SK-N-SH (cell line): ENCODE measurements around the gene PYGO2. TPM values are rescaled to one million over a fixed set of nuclear protein-coding genes. Genes with fewer than 3 reads are reported as not detected.
A peak's percentile ranks its signal among the peaks of the same experiment; 100 is the strongest.

Experiments used
- CTCF ChIA-PET: fragments of 300-600, 350-600 bp; formaldehyde crosslinking; extraction: SDS; loops from one replicate; lab custom pipeline; 2021; lab: Yijun Ruan, JAX
- POLR2A ChIA-PET: fragments of 350-600 bp; sonication (Branson Sonifier 250); formaldehyde crosslinking; extraction: SDS; loops from one replicate; lab custom pipeline; 2020; ENCODE audit warnings: antibody characterized with exemption, inconsistent platforms; lab: Yijun Ruan, JAX
- DNase-seq: peaks from one replicate; pipeline ENCODE4 v3.0.0; 2012
- H2AFZ ChIP-seq: fragments of 200-600 bp; sonication (generic); 2 replicates; pipeline ENCODE4 v1.8.1; 2016; ENCODE audit warnings: antibody characterized with exemption, mild to moderate bottlenecking, low read depth
- H3F3A ChIP-seq: fragments of 200-600 bp; sonication (generic); replicated peaks from 2 replicates; pipeline ENCODE3; 2016; ENCODE audit warnings: antibody characterized with exemption, mild to moderate bottlenecking; ENCODE audit not compliant: insufficient read depth
- H3K27ac ChIP-seq, 2 experiments: fragments of 200-500 bp in 1 of 2; fragments of 200-600 bp in 1 of 2; sonication (Bioruptor generic) in 1 of 2; sonication (generic), shearing (Covaris generic) in 1 of 2; 2 replicates each; pipeline versions ENCODE4 v1.5.1 to v1.6.1; 2014 to 2016; ENCODE audit warnings: low read depth in 2 of 2, inconsistent platforms in 1 of 2, low read length in 1 of 2, mild to moderate bottlenecking in 1 of 2, mixed read lengths in 1 of 2
- H3K27me3 ChIP-seq: fragments of 200-600 bp; sonication (generic), shearing (Covaris generic); 2 replicates; pipeline ENCODE4 v1.6.1; 2016; ENCODE audit warnings: mixed run types; ENCODE audit not compliant: insufficient read depth
- H3K36me3 ChIP-seq, 2 experiments: fragments of 200-500 bp in 1 of 2; fragments of 200-600 bp in 1 of 2; sonication (Bioruptor generic) in 1 of 2; sonication (generic) in 1 of 2; replicated peaks in 1 of 2; 2 replicates each; pipeline versions ENCODE3 to v1.5.1; 2014 to 2016; ENCODE audit warnings: low read length in 1 of 2, mild to moderate bottlenecking in 1 of 2; ENCODE audit not compliant: insufficient read depth in 2 of 2, control insufficient read depth in 1 of 2
- H3K4me1 ChIP-seq, 2 experiments: fragments of 200-500 bp in 1 of 2; fragments of 200-600 bp in 1 of 2; sonication (Bioruptor generic) in 1 of 2; sonication (generic), shearing (Covaris generic) in 1 of 2; 2 replicates each; pipeline versions ENCODE4 v1.5.1 to v1.6.1; 2014 to 2016; ENCODE audit warnings: low read depth in 1 of 2, low read length in 1 of 2, mixed run types in 1 of 2; ENCODE audit not compliant: insufficient read depth in 2 of 2, control insufficient read depth in 1 of 2
- H3K4me2 ChIP-seq: fragments of 200-600 bp; sonication (generic), shearing (Covaris generic); 2 replicates; pipeline ENCODE4 v1.6.1; 2017; ENCODE audit warnings: mixed run types
- H3K4me3 ChIP-seq, 2 experiments: fragments of 200-500 bp in 1 of 2; fragments of 200-600 bp in 1 of 2; sonication (Bioruptor generic) in 1 of 2; sonication (generic), shearing (Covaris generic) in 1 of 2; 2 replicates each; pipeline versions ENCODE4 v1.5.1 to v1.8.1; 2014 to 2016; ENCODE audit warnings: low read depth in 2 of 2, inconsistent platforms in 1 of 2, low read length in 1 of 2, mild to moderate bottlenecking in 1 of 2, mixed read lengths in 1 of 2, moderate library complexity in 1 of 2
- H3K79me2 ChIP-seq: fragments of 200-600 bp; sonication (generic); 2 replicates; pipeline ENCODE4 v1.8.1; 2017; ENCODE audit warnings: mild to moderate bottlenecking; ENCODE audit not compliant: insufficient read depth
- H3K9ac ChIP-seq: fragments of 200-600 bp; sonication (generic); 2 replicates; pipeline ENCODE4 v1.6.1; 2017; ENCODE audit warnings: mixed run types
- H3K9me2 ChIP-seq: fragments of 200-600 bp; sonication (generic); 2 replicates; pipeline ENCODE4 v1.6.1; 2017; ENCODE audit warnings: mixed run types
- H3K9me3 ChIP-seq: fragments of 200-600 bp; sonication (generic); 2 replicates; pipeline ENCODE4 v1.6.1; 2017; ENCODE audit warnings: mixed run types, mild to moderate bottlenecking, moderate library complexity
- H4K20me1 ChIP-seq: fragments of 200-600 bp; sonication (generic); 2 replicates; pipeline ENCODE4 v1.6.1; 2017; ENCODE audit warnings: mild to moderate bottlenecking, mixed run types; ENCODE audit not compliant: insufficient read depth
- CHD2 ChIP-seq: fragments of 150-350 bp; IDR thresholded peaks from 2 replicates; pipeline ENCODE4 v1.6.1; 2018; ENCODE audit warnings: low read length; ENCODE audit not compliant: partially characterized antibody
- ELF1 ChIP-seq: IDR thresholded peaks from 2 replicates; pipeline ENCODE4 v1.4.0; 2012
- FOSL2 ChIP-seq: IDR thresholded peaks from 2 replicates; pipeline ENCODE4 v1.4.0; 2012; ENCODE audit warnings: low read depth, mild to moderate bottlenecking, moderate library complexity, borderline replicate concordance
- FOXM1 ChIP-seq: IDR thresholded peaks from 2 replicates; pipeline ENCODE4 v1.4.0; 2012; ENCODE audit warnings: low read depth, mild to moderate bottlenecking
- GABPA ChIP-seq: IDR thresholded peaks from 2 replicates; pipeline ENCODE4 v1.4.0; 2012; ENCODE audit warnings: low read depth, mild to moderate bottlenecking
- IRF3 ChIP-seq: fragments of 150-350 bp; IDR thresholded peaks from 2 replicates; pipeline ENCODE4 v1.6.1; 2016; ENCODE audit warnings: mild to moderate bottlenecking, low read depth, low read length
- JUND ChIP-seq: IDR thresholded peaks from 2 replicates; pipeline ENCODE4 v1.4.0; 2012
- MAX ChIP-seq: IDR thresholded peaks from 2 replicates; pipeline ENCODE4 v1.4.0; 2012; ENCODE audit warnings: low read depth
- MEF2A ChIP-seq: IDR thresholded peaks from 2 replicates; pipeline ENCODE4 v1.4.0; 2012; ENCODE audit warnings: low read depth, borderline replicate concordance
- MXI1 ChIP-seq: IDR thresholded peaks from 2 replicates; pipeline ENCODE4 v1.6.1; 2012; ENCODE audit warnings: mild to moderate bottlenecking, low read depth, low read length, improper control_type of control experiment
- NFIC ChIP-seq: IDR thresholded peaks from 2 replicates; pipeline ENCODE4 v1.4.0; 2012; ENCODE audit warnings: borderline replicate concordance
- PBX3 ChIP-seq: IDR thresholded peaks from 2 replicates; pipeline ENCODE4; 2012
- POLR2AphosphoS5 ChIP-seq: IDR thresholded peaks from 2 replicates; pipeline ENCODE4 v1.6.1; 2012; ENCODE audit warnings: low read depth, low read length
- RAD21 ChIP-seq: IDR thresholded peaks from 2 replicates; pipeline ENCODE4 v1.6.1; 2012; ENCODE audit warnings: mild to moderate bottlenecking, low read length
- RCOR1 ChIP-seq: fragments of 150-350 bp; IDR thresholded peaks from 2 replicates; pipeline ENCODE4 v1.6.1; 2017; ENCODE audit warnings: antibody characterized with exemption, low read length
- RFX5 ChIP-seq: IDR thresholded peaks from 2 replicates; pipeline ENCODE4 v1.6.1; 2012; ENCODE audit warnings: mild to moderate bottlenecking, improper control_type of control experiment, low read length
- SIN3A ChIP-seq: IDR thresholded peaks from 2 replicates; pipeline ENCODE4 v1.6.1; 2012; ENCODE audit warnings: low read depth, mild to moderate bottlenecking, low read length, moderate library complexity, borderline replicate concordance
- TCF12 ChIP-seq: IDR thresholded peaks from 2 replicates; pipeline ENCODE4 v1.4.0; 2012
- USF1 ChIP-seq: IDR thresholded peaks from 2 replicates; pipeline ENCODE4 v1.4.0; 2012; ENCODE audit warnings: low read depth, borderline replicate concordance
- YY1 ChIP-seq: IDR thresholded peaks from 2 replicates; pipeline ENCODE4 v1.4.0; 2012; ENCODE audit warnings: low read depth, mild to moderate bottlenecking
- WGBS: methylation state at CpG from one replicate; pipeline ENCODE4 v1.1.6; 2017; ENCODE audit warnings: low lambda C conversion rate; 5-methylcytosine and 5-hydroxymethylcytosine counted together
- polyA plus RNA-seq, 3 experiments: library from polyadenylated mRNA; depleted of rRNA; stranded (reverse); fragments of >200 nt; gene quantifications; 2 replicates each; pipeline ENCODE4 v1.2.3, GENCODE V29; 2012
- TF ChIP-seq, protein P1 (sequence below): IDR thresholded peaks from 2 replicates; pipeline ENCODE4 v1.4.0; 2012; ENCODE audit warnings: low read depth, borderline replicate concordance

PYGO2 gene
- polyA plus RNA-seq, 1 of the 3 experiments (the other 2 are of a cell fraction), result 23.3 TPM

DNA sequence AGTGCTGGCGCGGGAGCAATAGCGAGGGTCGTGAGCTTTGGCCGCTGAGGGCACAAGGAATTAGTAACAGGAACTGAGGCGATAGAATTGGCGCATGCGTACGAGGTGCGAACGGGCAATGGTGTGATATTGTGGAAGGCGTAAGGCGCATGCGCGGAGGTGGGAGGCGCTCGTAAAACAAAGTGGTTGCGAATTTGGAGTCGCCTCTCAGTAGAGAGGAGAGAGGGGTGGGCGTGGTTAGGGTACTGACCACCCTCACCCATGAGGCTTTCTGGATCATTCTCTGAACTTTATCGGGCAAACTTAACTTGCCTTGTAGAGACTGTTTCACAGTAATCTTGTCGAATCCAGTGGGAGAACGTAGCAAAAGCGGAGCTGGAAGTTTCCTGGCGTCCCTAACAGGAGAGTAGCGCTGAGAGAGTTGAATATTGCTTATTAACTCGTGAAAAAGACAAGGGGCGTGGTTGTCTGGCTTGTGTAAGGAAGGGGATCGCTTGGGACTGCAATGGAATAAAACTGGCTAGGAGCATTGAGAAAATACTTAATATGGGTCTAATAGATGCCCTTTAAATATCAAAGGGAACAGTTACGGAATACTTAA lies 13.3 kb upstream of the PYGO2 start (continued):
- no peak for TF ChIP-seq GABPA

- no peaks in the 10 kb centered on the region for H3K9me2 ChIP-seq
- no peak for TF ChIP-seq MEF2A
- no peak for TF ChIP-seq USF1
- TF ChIP-seq ELF1, result peak; percentile 75
- peak; percentile 50; the same call in 1 of the 2 replicates for TF ChIP-seq FOXM1
- TF ChIP-seq MXI1, result peak; percentile 99
- 0 out of 2 replicates have a peak, but pooled peaks have one; percentile 75 for TF ChIP-seq RFX5
- TF ChIP-seq SIN3A, result peak; percentile 97
- no peak for TF ChIP-seq NFIC
- TF ChIP-seq RAD21, result no peak
- no peak for TF ChIP-seq YY1
- TF ChIP-seq IRF3, result peak; percentile 91
- peak; percentile 96 for TF ChIP-seq CHD2
- no peak; the same call in 1 of the 2 replicates for TF ChIP-seq RCOR1
- TF ChIP-seq POLR2AphosphoS5, result no peak
- TF ChIP-seq PBX3, result peak; percentile 56; the same call in 1 of the 2 replicates
- TF ChIP-seq, protein P1, sequence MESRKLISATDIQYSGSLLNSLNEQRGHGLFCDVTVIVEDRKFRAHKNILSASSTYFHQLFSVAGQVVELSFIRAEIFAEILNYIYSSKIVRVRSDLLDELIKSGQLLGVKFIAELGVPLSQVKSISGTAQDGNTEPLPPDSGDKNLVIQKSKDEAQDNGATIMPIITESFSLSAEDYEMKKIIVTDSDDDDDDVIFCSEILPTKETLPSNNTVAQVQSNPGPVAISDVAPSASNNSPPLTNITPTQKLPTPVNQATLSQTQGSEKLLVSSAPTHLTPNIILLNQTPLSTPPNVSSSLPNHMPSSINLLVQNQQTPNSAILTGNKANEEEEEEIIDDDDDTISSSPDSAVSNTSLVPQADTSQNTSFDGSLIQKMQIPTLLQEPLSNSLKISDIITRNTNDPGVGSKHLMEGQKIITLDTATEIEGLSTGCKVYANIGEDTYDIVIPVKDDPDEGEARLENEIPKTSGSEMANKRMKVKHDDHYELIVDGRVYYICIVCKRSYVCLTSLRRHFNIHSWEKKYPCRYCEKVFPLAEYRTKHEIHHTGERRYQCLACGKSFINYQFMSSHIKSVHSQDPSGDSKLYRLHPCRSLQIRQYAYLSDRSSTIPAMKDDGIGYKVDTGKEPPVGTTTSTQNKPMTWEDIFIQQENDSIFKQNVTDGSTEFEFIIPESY, result peak; percentile 86
- no peak for TF ChIP-seq JUND
- peak; percentile 84 for TF ChIP-seq GABPA
- peak; percentile 52; the same call in 1 of the 2 replicates for TF ChIP-seq FOSL2
- TF ChIP-seq MAX, result peak; percentile 97
- TF ChIP-seq TCF12, result no peak
- TF ChIP-seq, all 33 proteins: peak for 12
- Histone ChIP-seq H3K4me3 (peak within 1 kb of the TSS; percentile 67 to 79), H3K27me3 (no peaks in the 10 kb centered on the region), H3K36me3 (peaks cover 4 to 10% of the 10 kb centered on the region in 2 experiments), H3K9ac (peak within 1 kb of the TSS; percentile 88), H3K27ac (peak within 1 kb of the TSS; percentile 99 to 100), H3F3A (peaks cover 36% of the 10 kb centered on the region), H2AFZ (peak within 1 kb of the TSS; percentile 40; the same call in 1 of the 2 replicates), H3K79me2 (peaks cover 69% of the 10 kb centered on the region), H4K20me1 (peaks cover 3% of the 10 kb centered on the region; the same call in 1 of the 2 replicates), H3K4me2 (peak within 1 kb of the TSS; percentile 98), H3K4me1 (peaks cover 27 to 53% of the 10 kb centered on the region in 2 experiments), H3K9me3 (no peaks in the 10 kb centered on the region)
- WGBS, result under 1% methylated on average over 47 of the region's 47 CpGs
- POLR2A ChIA-PET, result interaction anchor here (0.8 to 3.1 kb wide), 5 partner anchors 12 to 26 kb away, joined by 3 to 13 read pairs (median 3); partner anchors contain the start of genes LENEP, PBXIP1 and PYGO2
- peak; percentile 81 for DNase-seq
- CTCF ChIA-PET, result interaction anchor here (1.0 to 37.5 kb wide), 11 partner anchors 9 to 494 kb away, joined by 3 to 640 read pairs (median 6); partner anchors contain the start of genes ADAM15, FLAD1, LENEP and ZBTB7B
Measured at GRCh38 chr1:154974102-154974807, 12.7 kb upstream of the PYGO2 start, which contains the start of gene CKS1B. Gene CKS1B, plus strand, starts transcription at chr1:154974681. Its CDS starts 65 bp downstream, at chr1:154974746.
